GM19372 (cell line): ENCODE measurements around the gene IRF2.

ENCODE experiments used
- ATAC-seq: cut with Tn5 transposase; IDR thresholded peaks from one replicate; pipeline ENCODE4 v1.9.1; 2021; ENCODE audit warnings: mild to moderate bottlenecking, low read depth, moderate library complexity; ENCODE audit not compliant: unreplicated experiment

IRF2 gene

GRCh38 chr4:184474263-184475095 is at the start of gene IRF2:
TSS of gene IRF2 (minus strand) at chr4:184474550. CDS start at chr4:184429064, 45,486 bp downstream.
- peak; percentile 57 for ATAC-seq

GRCh38 chr4:184515606-184516005 is 41.3 kb upstream of the IRF2 start:
- no peak for ATAC-seq

DNA sequence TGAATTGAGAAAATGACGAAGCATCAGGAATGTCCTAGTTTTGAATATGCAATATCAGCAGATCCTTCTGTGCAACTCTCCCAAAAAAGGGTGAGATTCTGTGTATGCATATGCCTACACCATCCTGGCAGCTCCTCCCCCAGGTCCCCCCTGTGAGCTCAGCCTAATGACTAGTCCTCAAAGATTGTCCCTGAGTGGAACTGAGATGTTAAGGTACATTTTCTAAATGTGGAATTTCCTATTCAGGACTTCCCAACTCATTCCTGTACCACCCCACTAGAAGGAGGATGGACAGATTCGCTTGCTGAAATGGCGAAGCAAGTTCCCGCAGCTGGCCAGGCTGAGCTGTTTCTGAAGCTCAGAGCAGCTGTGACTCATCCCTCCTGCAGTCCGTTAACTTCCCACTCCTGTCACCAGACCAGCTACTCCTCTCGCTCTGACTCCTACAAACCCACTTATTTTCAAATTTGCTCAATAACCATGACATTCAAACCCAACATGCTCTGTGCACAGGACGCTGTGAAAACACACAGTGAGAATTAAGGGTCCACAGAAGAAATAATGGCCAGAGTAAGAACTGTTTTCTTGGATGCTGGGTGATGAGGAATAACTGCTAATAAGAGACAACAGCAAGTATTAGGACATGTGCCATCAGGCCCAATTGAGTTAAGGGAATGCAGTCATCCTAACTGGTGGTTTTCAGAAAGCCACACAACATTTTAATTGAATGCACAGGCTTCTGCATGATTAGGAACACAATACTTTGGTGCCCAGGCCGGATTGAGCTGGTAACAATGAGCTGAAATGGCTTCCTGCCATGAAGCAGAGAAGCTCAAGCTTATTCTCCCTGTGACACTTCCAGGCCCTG is 40.0 kb upstream of the IRF2 start:
- peak; percentile 97 for ATAC-seq

DNA sequence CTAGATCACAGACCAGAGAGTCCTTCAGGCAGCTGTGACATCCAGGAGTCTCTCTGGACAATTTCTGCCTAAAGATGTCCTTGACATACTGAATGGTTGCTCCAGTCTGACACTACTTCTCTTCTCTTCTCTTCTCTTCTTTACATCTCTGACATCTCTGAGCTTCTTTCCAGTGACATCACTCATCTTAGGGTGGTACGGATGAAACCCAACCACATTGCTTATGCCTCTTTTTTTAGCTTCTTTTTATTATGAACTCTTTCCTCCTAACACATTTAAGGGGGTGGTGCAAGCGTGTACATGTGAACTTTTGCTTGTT is 39.4 kb upstream of the IRF2 start:
- peak; percentile 7 for ATAC-seq

DNA sequence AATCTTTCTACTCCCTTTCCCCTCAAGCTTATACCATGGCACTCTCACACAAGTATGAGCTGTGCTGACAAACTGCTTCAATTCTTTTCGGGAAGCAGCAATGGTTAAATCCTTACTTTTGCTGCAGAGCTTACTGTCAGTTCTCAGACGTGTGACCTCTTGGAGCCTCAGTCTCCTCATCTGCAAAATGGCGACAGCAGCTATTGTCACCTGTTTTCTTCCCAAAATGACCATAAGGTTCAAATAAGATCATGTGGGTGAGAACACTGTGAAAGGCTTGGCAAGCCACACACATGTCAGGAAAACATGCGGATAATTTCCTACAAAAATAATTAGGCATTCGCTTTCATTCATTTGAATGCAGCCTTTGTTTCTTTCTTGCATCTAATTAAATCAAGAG is 36.8 kb upstream of the IRF2 start:
- no peak for ATAC-seq

- ATAC-seq = no peak
Observed at GRCh38 chr4:184510401-184510800, 36.1 kb upstream of the IRF2 start.

GRCh38 chr4:184506527-184507121 is 32.3 kb upstream of the IRF2 start:
- peak; percentile 96 for ATAC-seq

DNA sequence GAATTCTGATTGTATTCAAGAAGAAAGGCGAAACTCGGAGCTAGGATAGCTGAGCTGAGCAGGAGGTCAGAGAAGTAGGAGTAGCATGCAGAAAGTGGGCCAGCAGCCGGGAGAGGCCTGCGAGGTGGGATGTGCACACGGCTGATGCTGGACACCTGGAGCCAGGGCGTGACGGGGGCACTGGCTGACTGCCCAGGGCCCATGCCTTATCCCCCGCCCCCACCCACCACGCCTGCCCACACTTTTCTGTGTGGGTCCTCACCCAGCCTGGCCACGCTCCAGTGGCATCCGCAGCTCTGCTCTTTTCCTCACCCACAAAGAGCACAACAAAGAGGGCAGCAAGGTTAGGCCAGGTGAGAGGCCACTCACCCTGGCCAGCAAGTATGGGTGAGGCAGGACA is 30.0 kb upstream of the IRF2 start:
- ATAC-seq = no peak

GRCh38 chr4:184503869-184504300 is 29.5 kb upstream of the IRF2 start:
- ATAC-seq = no peak

GRCh38 chr4:184500748-184501589 is 26.6 kb upstream of the IRF2 start:
- no peak for ATAC-seq

DNA sequence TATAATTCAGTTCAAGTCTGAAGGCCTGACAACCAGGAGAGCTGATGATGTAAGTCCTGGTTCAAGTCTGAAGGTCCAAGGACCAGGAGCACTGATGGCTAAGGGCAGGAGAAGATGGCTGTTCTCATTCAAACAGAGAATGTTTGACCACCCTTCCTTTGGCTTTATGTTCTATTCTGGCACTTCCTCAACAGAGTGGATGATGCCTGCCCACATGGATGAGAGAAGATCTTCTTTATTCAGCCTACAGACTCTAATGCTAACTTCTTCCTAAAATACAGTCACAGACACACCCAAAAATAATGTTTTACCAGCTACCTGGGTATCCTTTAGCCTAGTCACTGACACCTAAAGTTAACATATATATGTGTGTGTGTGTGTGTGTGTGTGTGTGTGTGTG is 25.6 kb upstream of the IRF2 start:
- ATAC-seq = no peak

- ATAC-seq = no peak
Observed at GRCh38 chr4:184498598-184498997, 24.2 kb upstream of the IRF2 start.

GRCh38 chr4:184489771-184490170 is 15.4 kb upstream of the IRF2 start:
- no peak for ATAC-seq

GRCh38 chr4:184487503-184487902 is 13.2 kb upstream of the IRF2 start:
- no peak for ATAC-seq

DNA sequence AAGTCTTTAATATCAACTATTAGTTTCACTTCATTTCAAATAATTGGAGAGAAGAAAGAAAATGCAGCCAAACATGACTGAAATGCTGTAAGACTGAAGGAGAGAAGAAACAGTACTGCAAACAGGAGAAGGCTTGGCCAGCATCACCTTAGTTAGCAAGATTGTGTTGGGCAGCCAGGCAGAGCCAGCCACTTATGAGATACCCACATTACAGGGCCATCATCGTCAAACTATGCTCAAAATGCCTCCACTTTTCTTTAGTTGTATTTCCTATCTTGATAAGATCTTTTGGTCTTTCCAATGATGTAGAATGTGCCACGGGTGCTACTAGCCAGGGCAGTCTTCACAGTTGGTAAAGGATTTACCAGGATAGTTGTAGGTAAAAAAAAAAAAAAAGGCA is 10.9 kb upstream of the IRF2 start:
- no peak for ATAC-seq

DNA sequence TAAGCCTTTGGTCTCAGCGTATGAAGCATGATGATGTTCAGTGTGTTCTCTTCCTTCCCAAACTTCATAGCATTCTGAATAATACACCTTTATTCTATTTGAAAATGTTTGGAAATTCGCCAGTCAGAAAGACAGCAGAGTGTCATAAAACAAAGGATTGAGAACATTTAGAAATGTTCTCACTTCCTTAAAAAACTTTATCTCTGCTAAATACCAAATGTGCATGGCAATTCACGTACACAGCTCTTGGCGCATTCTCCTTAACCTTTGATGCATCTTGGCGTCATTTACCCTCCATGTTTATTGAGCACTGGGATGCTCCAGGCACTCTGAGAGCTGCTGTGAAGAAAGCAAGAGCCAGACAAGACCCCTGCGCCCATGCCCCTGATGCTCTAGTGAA is 7.2 kb upstream of the IRF2 start:
- ATAC-seq = no peak

DNA sequence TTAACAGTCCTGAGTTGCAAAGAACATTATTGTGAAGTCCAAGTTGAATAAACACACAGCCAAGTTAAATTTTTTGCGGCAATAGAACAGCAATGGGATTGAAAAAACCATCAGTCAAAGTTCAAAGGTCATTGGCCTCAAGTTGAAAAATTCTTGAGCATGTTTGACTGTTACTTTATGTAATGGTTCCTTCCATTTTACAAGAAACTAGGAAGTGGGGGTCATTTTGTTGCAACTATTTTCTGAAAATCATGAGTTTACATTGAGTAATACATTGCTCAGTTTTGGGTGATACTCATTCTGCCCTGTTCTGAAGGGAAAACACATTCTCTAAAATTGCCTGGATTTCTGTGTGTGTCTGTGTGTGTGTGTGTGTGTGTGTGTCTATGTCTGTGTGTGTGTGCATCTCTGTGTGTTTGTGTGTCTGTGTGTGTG is 5.2 kb upstream of the IRF2 start:
- ATAC-seq = no peak

GRCh38 chr4:184477201-184477999 is 3.0 kb upstream of the IRF2 start:
- no peak for ATAC-seq

DNA sequence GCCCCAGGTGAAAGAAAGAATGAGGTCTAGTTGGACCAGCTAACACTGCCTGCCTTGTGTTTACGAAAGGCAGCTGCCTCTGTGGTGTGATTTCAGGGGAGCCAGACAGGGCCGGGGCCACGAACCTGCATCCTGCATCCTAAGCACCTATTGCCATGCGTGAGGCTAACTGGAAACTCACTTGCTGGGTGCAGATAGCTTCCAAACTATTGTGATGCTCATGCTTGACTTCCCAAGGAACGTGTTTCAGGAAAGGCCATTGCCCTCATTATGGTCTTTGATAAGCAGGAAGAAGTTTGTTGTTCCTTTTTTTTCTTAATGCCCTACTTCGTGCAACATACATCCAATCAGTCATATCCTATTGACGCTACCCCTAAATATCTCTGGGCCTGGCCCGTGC is 2.3 kb upstream of the IRF2 start:
- no peak for ATAC-seq

- ATAC-seq = no peak
Observed at GRCh38 chr4:184475498-184475897, 1.1 kb upstream of the IRF2 start.
